ENCODE measurements around the gene TMEM164.

GRCh38 chrX:110082161-110082560 is 79.2 kb downstream of the TMEM164 start:
- TF ChIP-seq CTCF (IDR thresholded peaks at IDR 0.05) (no peak), EP300 (IDR thresholded peaks at IDR 0.05) (no peak), POLR2AphosphoS5 (IDR thresholded peaks at IDR 0.05) (no peak)
